RWPE1 (cell line): ENCODE data around the gene DEPDC5.

Source experiments
- CTCF ChIA-PET: fragments of 350-600 bp; sonication (Branson Sonifier 250); formaldehyde crosslinking; extraction: SDS; loops from one replicate; lab custom pipeline; 2021; lab: Yijun Ruan, JAX
- POLR2A ChIA-PET: fragments of 400-600 bp; formaldehyde crosslinking; extraction: SDS; loops from one replicate; lab custom pipeline; 2020; ENCODE audit warnings: antibody characterized with exemption; ENCODE audit not compliant: low non-redundant PET; lab: Yijun Ruan, JAX
- DNase-seq: peaks from one replicate; pipeline ENCODE4 v3.0.0; 2012; ENCODE audit warnings: low spot score
- H3K27ac ChIP-seq: fragments of 450-650 bp; 2 replicates; pipeline ENCODE4 v1.5.1; 2017
- TF ChIP-seq, protein P1 (sequence below): fragments of 450-650 bp; conservative IDR thresholded peaks from 2 replicates; pipeline ENCODE4 v1.5.1; 2017; ENCODE audit warnings: low read depth, mild to moderate bottlenecking

Gene DEPDC5

DNA sequence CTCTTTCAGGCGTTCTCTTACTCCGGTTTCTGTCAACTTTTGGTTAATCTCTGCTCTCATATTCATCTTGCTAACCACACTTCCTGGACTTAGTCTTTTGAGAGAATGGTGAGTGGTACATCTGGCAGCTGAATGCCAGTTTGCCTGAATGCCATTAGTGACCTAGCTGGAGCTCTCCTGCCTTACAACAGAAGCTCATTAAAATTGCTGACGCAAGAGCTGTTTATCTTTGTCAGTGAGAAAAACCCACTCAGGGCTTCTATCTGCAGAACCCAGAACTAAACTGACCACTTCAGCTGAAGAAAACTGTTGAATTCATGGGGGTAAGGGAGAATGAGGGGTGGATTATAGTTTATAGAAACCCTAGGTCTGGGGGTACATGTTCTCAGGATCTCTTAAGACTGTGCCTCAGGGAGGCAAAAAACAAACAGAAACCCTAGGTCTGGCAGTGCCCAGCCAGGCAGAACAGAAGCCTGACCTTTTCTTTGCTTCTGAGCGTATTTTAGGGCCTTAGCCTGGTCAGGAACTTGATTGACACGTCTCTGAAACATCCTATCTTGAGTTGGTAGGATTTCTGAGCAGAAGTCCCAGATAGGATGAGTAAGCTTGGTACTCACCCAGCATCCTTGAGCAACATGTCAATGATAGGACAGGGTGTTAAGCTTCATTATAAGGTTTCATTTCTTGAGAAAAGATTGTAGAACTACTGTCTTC is 137.7 kb downstream of the DEPDC5 start:
- ChIA-PET CTCF (no interaction called here), POLR2A (no interaction called here)
- TF ChIP-seq, protein P1, sequence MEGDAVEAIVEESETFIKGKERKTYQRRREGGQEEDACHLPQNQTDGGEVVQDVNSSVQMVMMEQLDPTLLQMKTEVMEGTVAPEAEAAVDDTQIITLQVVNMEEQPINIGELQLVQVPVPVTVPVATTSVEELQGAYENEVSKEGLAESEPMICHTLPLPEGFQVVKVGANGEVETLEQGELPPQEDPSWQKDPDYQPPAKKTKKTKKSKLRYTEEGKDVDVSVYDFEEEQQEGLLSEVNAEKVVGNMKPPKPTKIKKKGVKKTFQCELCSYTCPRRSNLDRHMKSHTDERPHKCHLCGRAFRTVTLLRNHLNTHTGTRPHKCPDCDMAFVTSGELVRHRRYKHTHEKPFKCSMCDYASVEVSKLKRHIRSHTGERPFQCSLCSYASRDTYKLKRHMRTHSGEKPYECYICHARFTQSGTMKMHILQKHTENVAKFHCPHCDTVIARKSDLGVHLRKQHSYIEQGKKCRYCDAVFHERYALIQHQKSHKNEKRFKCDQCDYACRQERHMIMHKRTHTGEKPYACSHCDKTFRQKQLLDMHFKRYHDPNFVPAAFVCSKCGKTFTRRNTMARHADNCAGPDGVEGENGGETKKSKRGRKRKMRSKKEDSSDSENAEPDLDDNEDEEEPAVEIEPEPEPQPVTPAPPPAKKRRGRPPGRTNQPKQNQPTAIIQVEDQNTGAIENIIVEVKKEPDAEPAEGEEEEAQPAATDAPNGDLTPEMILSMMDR, result no peak
- DNase-seq, result no peak
- no peak overlapping the region for H3K27ac ChIP-seq

DNA sequence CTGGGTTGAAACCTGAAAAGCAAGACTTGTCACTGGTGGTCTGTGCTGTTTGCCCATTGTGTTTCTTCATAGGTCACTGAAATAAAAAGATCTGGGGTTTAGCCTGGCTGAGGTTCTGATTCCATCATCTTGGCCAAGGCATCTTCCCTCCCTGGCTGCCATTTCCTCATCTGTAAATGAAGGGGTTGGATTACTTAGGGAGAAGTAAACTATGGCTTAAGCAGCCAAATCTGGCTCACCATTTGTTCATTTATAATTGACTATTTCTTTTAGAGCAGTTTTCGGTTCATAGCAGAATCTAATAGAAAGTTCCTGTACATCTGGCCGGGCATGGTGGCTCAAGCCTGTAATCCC is 138.2 kb downstream of the DEPDC5 start:
- DNase-seq, result no peak
- H3K27ac ChIP-seq, result no peak overlapping the region
- CTCF ChIA-PET, result no interaction called here
- POLR2A ChIA-PET, result no interaction called here
- TF ChIP-seq, protein P1, result no peak

DNA sequence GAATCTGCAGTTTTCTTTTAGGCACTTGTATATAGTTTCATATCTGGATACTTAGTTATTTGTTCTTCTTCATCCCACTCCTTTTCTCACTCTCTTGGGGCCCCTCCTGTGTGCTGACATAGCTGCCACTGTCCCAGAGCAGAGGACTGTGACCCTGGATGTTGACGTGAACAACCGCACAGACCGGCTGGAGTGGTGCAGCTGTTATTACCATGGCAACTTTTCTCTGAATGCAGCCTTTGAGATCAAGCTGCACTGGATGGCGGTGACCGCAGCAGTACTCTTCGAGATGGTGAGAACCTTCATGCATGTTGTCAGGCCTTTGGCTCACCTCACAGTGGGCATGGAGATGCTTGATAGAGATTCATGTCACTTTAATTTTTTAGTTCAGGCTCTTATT is 139.6 kb downstream of the DEPDC5 start:
- ChIA-PET CTCF (no interaction called here), POLR2A (no interaction called here)
- H3K27ac ChIP-seq, result no peak overlapping the region
- DNase-seq, result no peak
- TF ChIP-seq, protein P1, result no peak

DNA sequence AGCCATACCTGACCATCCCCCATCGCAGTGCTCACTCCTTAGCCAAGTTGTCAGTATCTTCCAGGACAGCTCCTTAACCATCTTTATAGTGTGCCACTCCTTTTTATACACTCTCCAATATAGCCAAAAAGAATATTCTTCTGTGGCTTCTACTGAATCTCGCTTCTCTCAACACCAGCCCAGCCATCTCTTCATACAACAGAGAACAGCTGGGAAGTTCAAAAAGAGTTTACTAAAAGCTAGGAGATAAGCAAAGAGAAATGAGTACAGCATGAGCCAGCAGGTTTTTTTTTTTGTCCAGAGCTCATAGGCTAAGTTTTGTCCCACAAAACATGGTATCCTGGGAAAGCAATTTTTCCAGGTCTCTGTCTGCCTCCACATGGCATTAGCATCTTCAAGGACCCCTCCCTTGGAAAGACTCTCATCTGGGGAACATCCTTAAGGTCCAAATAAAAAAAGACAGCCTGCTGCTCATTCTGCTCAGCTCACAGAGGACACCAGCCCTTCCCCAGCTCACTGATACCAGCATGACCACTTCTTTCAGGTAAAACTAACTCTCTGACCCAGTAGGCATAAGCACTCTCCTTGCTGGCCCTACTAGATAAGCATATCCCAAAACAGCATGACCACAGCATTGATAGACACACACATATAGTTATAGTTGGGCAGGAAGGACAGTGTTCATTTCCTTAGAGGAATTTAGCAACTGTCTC is 141.7 kb downstream of the DEPDC5 start:
- no peak for DNase-seq
- ChIA-PET CTCF (interaction anchor here (0.6 kb wide), 1 partner anchor 297 kb away, joined by 4 read pairs; no protein-coding TSS in a partner anchor), POLR2A (no interaction called here)
- H3K27ac ChIP-seq, result no peak overlapping the region
- TF ChIP-seq, protein P1, result no peak

DNA sequence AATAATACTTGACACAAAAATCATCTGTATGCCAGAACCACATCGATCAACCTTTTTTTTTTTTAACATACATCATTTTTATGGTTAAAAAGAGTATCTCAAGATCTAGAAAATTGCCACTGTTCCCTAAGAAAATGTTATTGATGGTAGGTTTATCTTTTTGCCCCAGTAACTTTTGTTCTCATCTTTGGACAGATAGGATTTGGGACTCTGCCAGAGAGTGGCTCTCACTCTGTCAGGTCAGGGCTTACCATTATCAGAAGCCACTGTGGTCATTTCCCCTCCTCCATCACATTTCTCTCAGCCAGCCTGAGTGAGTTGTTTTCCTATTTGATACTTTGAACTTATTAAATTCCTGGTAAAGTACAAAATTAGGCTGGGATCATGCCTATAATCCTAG is 142.7 kb downstream of the DEPDC5 start:
- no peak for DNase-seq
- ChIA-PET CTCF (no interaction called here), POLR2A (no interaction called here)
- TF ChIP-seq, protein P1, result no peak
- no peak overlapping the region for H3K27ac ChIP-seq

DNA sequence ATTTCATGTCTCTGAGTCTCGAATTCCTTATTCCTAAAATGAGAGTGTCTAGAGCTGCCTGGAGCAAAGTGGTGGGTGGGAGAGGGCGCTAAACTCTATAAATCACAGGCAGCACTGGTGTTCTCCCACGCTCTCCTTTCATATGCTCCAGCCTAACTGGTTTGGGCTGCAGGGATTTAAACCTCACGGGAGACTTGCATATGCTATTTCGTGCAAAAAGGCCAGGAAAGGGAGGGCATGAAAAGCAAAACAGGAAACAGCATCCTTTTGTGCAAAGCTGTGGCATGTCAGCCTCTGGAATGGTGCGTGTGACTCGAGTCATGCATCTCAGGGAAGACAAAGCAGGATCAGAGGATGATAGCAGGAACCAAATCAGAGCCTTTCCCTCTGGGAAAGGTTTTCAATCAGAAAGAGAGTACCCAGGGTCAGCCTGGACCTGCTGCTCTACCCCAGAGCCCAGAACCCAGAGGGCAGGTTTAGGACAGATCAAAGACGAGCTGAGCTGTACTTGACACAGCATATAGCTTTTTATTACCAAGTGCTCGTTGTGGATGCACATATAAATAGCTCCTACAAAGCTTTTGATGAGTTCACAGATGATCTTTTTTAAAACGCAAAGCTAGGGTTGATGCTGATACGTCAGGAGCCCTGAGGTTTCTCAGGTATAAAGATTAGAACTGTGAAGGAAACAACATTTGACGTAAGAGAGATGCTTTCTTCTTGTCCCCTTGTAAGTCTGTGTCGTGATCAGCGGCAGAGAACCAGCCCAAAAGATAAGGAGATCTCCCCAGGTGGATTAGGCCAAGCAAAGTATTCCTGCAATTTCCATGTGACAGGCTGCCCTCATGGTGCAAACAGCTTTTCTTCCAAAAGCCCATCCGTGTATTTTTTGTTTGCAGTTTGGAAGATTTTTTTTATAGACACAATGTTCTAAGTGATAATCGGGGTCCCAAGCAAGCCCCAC is 144.3 kb downstream of the DEPDC5 start:
- DNase-seq, result no peak
- POLR2A ChIA-PET, result no interaction called here
- H3K27ac ChIP-seq, result no peak overlapping the region
- CTCF ChIA-PET, result no interaction called here
- TF ChIP-seq, protein P1, result no peak
